ENCODE data around the gene DENND5B. TPM values are rescaled to one million over a fixed set of nuclear protein-coding genes. Genes with fewer than 3 reads are reported as not detected.

Gene DENND5B
- total and polyA plus RNA-seq, 2 of the 4 experiments (the other 2 are of a cell fraction) = 5.5 to 13.4 TPM

- no peak for TF ChIP-seq BHLHE40 (IDR thresholded peaks at IDR 0.05; ENCODE audit: low read depth, low read length)
- no peak for DNase-seq
- H3K18ac ChIP-seq (ENCODE audit: low read depth, low read length) = no peak overlapping the region
- H3K14ac ChIP-seq (replicated peaks; ENCODE audit: low read depth, low read length) = no peak overlapping the region
- H4K5ac ChIP-seq (ENCODE audit: low read depth, low read length) = no peak overlapping the region
- peaks cover 6% of the 10 kb centered on the region; the same call in 1 of the 2 replicates for H3K4me1 ChIP-seq (ENCODE audit: control insufficient read depth, insufficient read depth, low read length)
- no peak overlapping the region for H2BK15ac ChIP-seq (ENCODE audit: low read depth, low read length)
- dilution Hi-C loops (cut with HindIII; ENCODE audit: low sequenced_read_pairs, unreplicated experiment) = no loop called here
- H3K56ac ChIP-seq (ENCODE audit: extremely low read depth, insufficient read depth, low read length) = no peak overlapping the region
- WGBS, 2 experiments (ENCODE audit: extremely low coverage in 2 of 2, insufficient read length in 1 of 2) = no CpG with 5 or more reads among the region's 2 CpGs
- H3K9ac ChIP-seq (ENCODE audit: low read depth, low read length) = no peak overlapping the region
- no peaks in the 10 kb centered on the region for H3K36me3 ChIP-seq (ENCODE audit: control insufficient read depth, insufficient read depth, low read length)
- H2BK5ac ChIP-seq (ENCODE audit: low read depth, low read length, poor library complexity, severe bottlenecking) = no peak overlapping the region
- peak overlapping the region; percentile 41 for H2AFZ ChIP-seq (replicated peaks; ENCODE audit: low read length, poor library complexity)
- ChIA-PET POLR2A (ENCODE audit: unreplicated experiment) (no interaction called here), CTCF (no interaction called here)
- intact Hi-C loops (cut with micrococcal nuclease) = no loop called here
- no peak overlapping the region for H3K4ac ChIP-seq (ENCODE audit: low read depth, low read length)
- no peak overlapping the region for H4K8ac ChIP-seq (ENCODE audit: low read depth in 2 of 2, low read length in 2 of 2)
- no peak overlapping the region for H2AK9ac ChIP-seq (replicated peaks; ENCODE audit: low read depth, low read length, poor library complexity)
- H3K23ac ChIP-seq (ENCODE audit: low read depth, low read length) = no peak overlapping the region
- no peaks in the 10 kb centered on the region for H3K27me3 ChIP-seq (ENCODE audit: control insufficient read depth, insufficient read depth, low read length)
- no TSS peak for BruUV-seq (replicated peaks)
- no peak overlapping the region for H3K4me3 ChIP-seq (ENCODE audit: insufficient read depth, low read depth, low read length)
- H4K91ac ChIP-seq (ENCODE audit: insufficient read depth, low read depth, low read length) = no peak overlapping the region
- H3K4me2 ChIP-seq (ENCODE audit: low read depth, low read length) = no peak overlapping the region
- no peak overlapping the region for H2BK120ac ChIP-seq (ENCODE audit: low read depth, low read length)
- no peak overlapping the region for H2AK5ac ChIP-seq (ENCODE audit: low read depth, low read length)
- H2BK20ac ChIP-seq (ENCODE audit: low read depth, low read length) = no peak overlapping the region
- H3K27ac ChIP-seq (ENCODE audit: insufficient read depth, low read length) = no peak overlapping the region
- no peaks in the 10 kb centered on the region for H3K79me1 ChIP-seq (ENCODE audit: low read depth in 1 of 2, low read length in 2 of 2)
- in situ Hi-C loops (cut with MboI; ENCODE audit: low sequenced_read_pairs) = no loop called here
- no peaks in the 10 kb centered on the region for H4K20me1 ChIP-seq (ENCODE audit: insufficient read depth, low read length)
- ATAC-seq (ENCODE audit: low read depth) = no peak
- H3K9me3 ChIP-seq (ENCODE audit: control insufficient read depth, insufficient read depth, low read length) = no peaks in the 10 kb centered on the region
- H3K9me1 ChIP-seq (ENCODE audit: insufficient read depth, low read length) = 0 out of 2 replicates have a peak, but pooled peaks cover 3% of the 10 kb centered on the region
Measured at GRCh38 chr12:31363831-31364230, 227.1 kb downstream of the DENND5B start.

Measured in IMR-90 (cell line).